Measurements from ENCODE around the gene LRRC4B.

LRRC4B gene

DNA sequence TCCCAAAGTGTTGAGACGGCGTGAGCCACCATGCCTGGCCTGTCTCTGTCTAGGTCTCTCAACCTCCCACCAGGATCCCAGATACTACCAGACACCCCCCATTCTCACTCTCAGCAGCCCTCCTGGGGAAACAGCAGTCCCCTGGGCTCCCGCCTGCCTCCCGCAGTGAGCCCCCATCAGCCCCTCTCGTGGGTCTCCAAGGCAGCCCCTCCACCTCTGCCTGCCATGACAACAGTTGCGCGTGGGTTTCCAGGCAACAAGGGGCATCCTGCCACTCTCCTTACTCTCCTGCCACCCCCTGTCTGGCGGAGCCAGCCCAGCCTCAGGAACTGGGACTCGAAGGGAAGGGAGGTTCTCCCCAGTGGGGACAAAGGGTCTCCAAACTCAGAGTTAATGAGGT lies 5.2 kb downstream of the LRRC4B start:
- ChIA-PET CTCF (no interaction called here), POLR2A (ENCODE audit: low non-redundant PET) (interaction anchor here (0.7 kb wide), 1 partner anchor 8 kb away, joined by 3 read pairs; no protein-coding TSS in a partner anchor)
- no peak for DNase-seq (ENCODE audit: low spot score)
- TF ChIP-seq, protein P1, sequence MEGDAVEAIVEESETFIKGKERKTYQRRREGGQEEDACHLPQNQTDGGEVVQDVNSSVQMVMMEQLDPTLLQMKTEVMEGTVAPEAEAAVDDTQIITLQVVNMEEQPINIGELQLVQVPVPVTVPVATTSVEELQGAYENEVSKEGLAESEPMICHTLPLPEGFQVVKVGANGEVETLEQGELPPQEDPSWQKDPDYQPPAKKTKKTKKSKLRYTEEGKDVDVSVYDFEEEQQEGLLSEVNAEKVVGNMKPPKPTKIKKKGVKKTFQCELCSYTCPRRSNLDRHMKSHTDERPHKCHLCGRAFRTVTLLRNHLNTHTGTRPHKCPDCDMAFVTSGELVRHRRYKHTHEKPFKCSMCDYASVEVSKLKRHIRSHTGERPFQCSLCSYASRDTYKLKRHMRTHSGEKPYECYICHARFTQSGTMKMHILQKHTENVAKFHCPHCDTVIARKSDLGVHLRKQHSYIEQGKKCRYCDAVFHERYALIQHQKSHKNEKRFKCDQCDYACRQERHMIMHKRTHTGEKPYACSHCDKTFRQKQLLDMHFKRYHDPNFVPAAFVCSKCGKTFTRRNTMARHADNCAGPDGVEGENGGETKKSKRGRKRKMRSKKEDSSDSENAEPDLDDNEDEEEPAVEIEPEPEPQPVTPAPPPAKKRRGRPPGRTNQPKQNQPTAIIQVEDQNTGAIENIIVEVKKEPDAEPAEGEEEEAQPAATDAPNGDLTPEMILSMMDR (conservative IDR thresholded peaks at IDR 0.05; ENCODE audit: low read depth), result no peak
- H3K27ac ChIP-seq, result no peak overlapping the region

DNA sequence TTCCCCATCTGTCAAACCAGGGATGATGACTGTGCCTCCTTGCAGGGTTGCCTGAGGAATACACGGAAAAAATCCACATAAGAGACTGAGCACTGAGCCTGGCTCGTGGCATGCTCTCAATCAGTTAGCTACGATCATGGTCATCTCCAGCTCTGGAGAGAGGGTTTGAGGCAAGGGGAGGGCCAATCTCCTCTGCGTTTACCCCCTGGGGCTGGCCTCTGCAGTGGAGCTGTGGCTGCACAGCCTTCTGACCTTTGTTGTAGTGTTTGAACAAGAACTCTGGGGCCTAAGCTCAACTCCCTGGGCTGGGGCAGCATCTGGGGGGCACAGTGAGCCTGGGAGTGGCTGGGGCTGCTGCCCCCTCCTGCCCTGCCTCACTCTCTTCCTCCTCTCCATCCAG lies 5.9 kb downstream of the LRRC4B start:
- TF ChIP-seq, protein P1 (conservative IDR thresholded peaks at IDR 0.05; ENCODE audit: low read depth), result no peak
- POLR2A ChIA-PET (ENCODE audit: low non-redundant PET), result interaction anchor here (0.7 kb wide), 1 partner anchor 9 kb away, joined by 3 read pairs; no protein-coding TSS in a partner anchor
- CTCF ChIA-PET, result interaction anchor here (0.6 to 0.7 kb wide), 2 partner anchors 15 to 18 kb away, joined by 3 to 4 read pairs; no protein-coding TSS in a partner anchor

DNA sequence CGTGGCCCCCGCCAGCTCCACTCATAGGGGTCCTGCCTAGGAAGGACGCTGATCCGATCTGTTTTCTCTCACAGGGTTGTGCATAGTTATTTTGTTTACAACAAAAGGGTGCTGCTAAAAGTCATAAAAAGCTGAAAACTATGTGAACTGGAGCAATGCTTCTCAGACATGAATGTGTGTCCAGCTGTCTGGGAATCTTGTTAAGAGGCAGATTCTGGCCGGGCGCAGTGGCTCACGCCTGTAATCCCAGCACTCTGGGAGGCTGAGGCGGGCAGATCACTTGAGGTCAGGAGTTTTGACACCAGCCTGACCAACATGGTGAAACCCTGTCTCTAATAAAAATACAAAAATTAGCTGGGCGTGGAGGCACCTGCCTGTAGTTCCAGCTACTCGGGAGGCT lies 8.6 kb downstream of the LRRC4B start:
- ChIA-PET POLR2A (ENCODE audit: low non-redundant PET) (no interaction called here), CTCF (no interaction called here)
- TF ChIP-seq, protein P1 (conservative IDR thresholded peaks at IDR 0.05; ENCODE audit: low read depth), result no peak
- DNase-seq (ENCODE audit: low spot score), result no peak
- no peak overlapping the region for H3K27ac ChIP-seq

More for the DNA sequence above, 5.9 kb downstream of the LRRC4B start:
- no peak for DNase-seq (ENCODE audit: low spot score)
- no peak overlapping the region for H3K27ac ChIP-seq

DNA sequence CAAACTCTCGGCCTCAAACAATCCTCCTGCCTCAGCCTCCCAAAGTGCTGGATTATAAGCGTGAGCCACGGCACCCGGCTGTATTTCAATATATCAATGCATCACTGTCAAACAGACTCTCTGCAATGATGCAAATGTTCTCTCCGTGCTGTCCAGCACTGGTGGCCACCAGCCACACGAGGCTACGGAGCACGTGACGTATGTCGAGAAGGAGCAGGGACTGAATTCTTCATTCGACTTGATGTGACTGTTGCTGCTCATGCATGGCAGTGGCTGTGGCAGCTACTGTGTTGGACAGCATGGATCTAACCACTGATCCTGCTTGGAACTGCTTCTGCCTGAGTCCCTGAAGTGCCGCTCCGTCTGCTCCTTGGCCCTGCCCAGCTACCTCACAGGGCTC lies 9.8 kb downstream of the LRRC4B start:
- ChIA-PET POLR2A (ENCODE audit: low non-redundant PET) (no interaction called here), CTCF (interaction anchor here (0.8 kb wide), 1 partner anchor 166 kb away, joined by 5 read pairs; no protein-coding TSS in a partner anchor)
- DNase-seq (ENCODE audit: low spot score), result no peak
- TF ChIP-seq, protein P1 (conservative IDR thresholded peaks at IDR 0.05; ENCODE audit: low read depth), result no peak
- no peak overlapping the region for H3K27ac ChIP-seq

DNA sequence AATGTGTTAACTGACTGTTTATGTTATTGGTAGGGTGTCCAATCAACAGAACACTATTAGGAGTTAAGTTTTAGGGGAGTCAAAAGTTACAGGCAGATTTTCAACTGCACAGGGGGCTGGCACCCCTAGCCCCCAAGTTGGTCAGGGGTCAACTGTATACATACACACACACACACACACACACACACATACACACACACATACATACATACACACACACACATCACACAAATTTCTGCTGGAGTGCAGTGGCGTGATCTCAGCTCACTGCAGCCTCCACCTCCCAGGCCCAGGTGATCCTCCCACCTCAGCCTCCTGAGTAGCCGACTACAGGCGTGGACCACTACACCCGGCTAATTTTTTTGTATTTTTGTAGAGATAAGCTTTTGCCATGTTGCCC lies 10.2 kb downstream of the LRRC4B start:
- TF ChIP-seq, protein P1 (conservative IDR thresholded peaks at IDR 0.05; ENCODE audit: low read depth), result no peak
- POLR2A ChIA-PET (ENCODE audit: low non-redundant PET), result interaction anchor here (0.5 kb wide), 1 partner anchor 19 kb away, joined by 3 read pairs; no protein-coding TSS in a partner anchor

DNA sequence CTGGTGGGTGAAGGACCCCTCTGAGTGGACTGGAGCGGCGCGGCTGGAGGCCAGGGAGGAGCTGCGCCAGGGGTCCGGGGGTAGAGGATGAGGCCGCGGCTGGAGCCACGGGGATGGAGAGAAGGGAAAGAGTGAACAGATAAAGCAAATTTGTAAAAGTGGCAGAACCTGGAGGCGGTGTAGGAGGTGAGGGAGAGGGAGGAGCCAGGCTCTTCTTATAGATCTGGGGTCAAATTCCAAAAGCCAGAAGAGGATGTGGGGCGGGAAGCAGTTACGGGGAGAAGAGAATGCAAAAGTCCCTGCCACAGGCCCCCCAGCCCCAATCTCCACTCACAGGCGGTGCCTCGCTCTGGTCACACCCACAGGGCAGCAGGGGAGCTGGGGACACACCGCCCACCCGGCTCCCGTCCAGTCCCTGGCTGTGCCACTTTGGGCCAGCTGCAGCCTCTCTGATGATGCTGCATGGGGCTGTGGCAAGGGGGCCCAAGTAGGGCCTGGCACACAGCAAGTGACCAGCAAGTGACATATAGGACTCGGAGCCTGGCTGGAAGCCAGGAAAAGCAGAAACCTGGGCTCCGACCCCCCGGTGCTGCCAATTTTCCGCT lies 11.1 kb downstream of the LRRC4B start:
- no peak overlapping the region for H3K27ac ChIP-seq
- TF ChIP-seq, protein P1 (conservative IDR thresholded peaks at IDR 0.05; ENCODE audit: low read depth), result no peak
- ChIA-PET POLR2A (ENCODE audit: low non-redundant PET) (interaction anchor here (0.5 kb wide), 1 partner anchor 19 kb away, joined by 3 read pairs; no protein-coding TSS in a partner anchor), CTCF (interaction anchor here (0.6 to 1.8 kb wide), 12 partner anchors 9 to 1725 kb away, joined by 3 to 23 read pairs (median 4); no protein-coding TSS in a partner anchor)
- no peak for DNase-seq (ENCODE audit: low spot score)

More for the DNA sequence above, 10.2 kb downstream of the LRRC4B start:
- no peak overlapping the region for H3K27ac ChIP-seq
- CTCF ChIA-PET, result interaction anchor here (0.8 to 1.1 kb wide), 2 partner anchors 29 to 167 kb away, joined by 3 to 5 read pairs; no protein-coding TSS in a partner anchor
- no peak for DNase-seq (ENCODE audit: low spot score)

Data from RWPE1 (cell line).